22Rv1 (cell line): ENCODE results near the gene GSC2.

Source experiments
- CTCF ChIP-seq: fragments of 450-650 bp; IDR thresholded peaks from 2 replicates; pipeline ENCODE4 v1.5.1; 2017; ENCODE audit warnings: mild to moderate bottlenecking
- ZFX ChIP-seq: fragments of 450-650 bp; IDR thresholded peaks from 2 replicates; pipeline ENCODE4 v1.6.1; 2017; ENCODE audit warnings: antibody characterized with exemption, borderline replicate concordance

- no peak for TF ChIP-seq CTCF
- no peak for TF ChIP-seq ZFX
Measured at GRCh38 chr22:19097518-19097917, 52.6 kb downstream of the GSC2 start.
